IPS DF 4.7 (cell line): Measurements from ENCODE around the gene MFN2.
"Not testable (repeated sequence)": the region's sequence is repeated elsewhere in the genome, so short reads cannot be mapped to it uniquely, and the experiment has no call there.

Experiments used
- DNase-seq: peaks from one replicate; pipeline ENCODE4 v3.0.0-alpha.2; 2013; ENCODE audit warnings: low spot score; ENCODE audit errors: extremely low read depth

The MFN2 gene

GRCh38 chr1:12022036-12022435, 41.8 kb downstream of the MFN2 start:
- DNase-seq = no peak

- no peak for DNase-seq
These were observed 46.3 kb downstream of the MFN2 start for GRCh38 chr1:12026586-12026985.

- no peak for DNase-seq
These were observed 48.0 kb downstream of the MFN2 start for GRCh38 chr1:12028248-12028647.

- no peak for DNase-seq
These were observed 48.8 kb downstream of the MFN2 start for GRCh38 chr1:12028957-12029511.

- no peak for DNase-seq
These were observed 49.6 kb downstream of the MFN2 start for GRCh38 chr1:12029720-12030339.

GRCh38 chr1:12031039-12031980, 51.1 kb downstream of the MFN2 start:
- DNase-seq = no peak

GRCh38 chr1:12032161-12032621, 51.9 kb downstream of the MFN2 start:
- DNase-seq = no peak

- DNase-seq = not testable (repeated sequence)
These were observed 53.2 kb downstream of the MFN2 start for GRCh38 chr1:12033441-12033840.

GRCh38 chr1:12034381-12034801, 54.1 kb downstream of the MFN2 start:
- no peak for DNase-seq

GRCh38 chr1:12035312-12035711, 55.1 kb downstream of the MFN2 start:
- DNase-seq = no peak

- DNase-seq = no peak
These were observed 57.5 kb downstream of the MFN2 start for GRCh38 chr1:12037486-12038355.

- DNase-seq = no peak
These were observed 58.3 kb downstream of the MFN2 start for GRCh38 chr1:12038356-12039163.

GRCh38 chr1:12039164-12039525, 58.9 kb downstream of the MFN2 start:
- no peak for DNase-seq

- DNase-seq = not testable (repeated sequence)
These were observed 59.7 kb downstream of the MFN2 start for GRCh38 chr1:12039824-12040456.

GRCh38 chr1:12040457-12041051, 60.3 kb downstream of the MFN2 start:
- DNase-seq = no peak

GRCh38 chr1:12044187-12044877, 64.1 kb downstream of the MFN2 start:
- DNase-seq = not testable (repeated sequence)

GRCh38 chr1:12046749-12047119, 66.5 kb downstream of the MFN2 start:
- DNase-seq = no peak

- no peak for DNase-seq
These were observed 67.1 kb downstream of the MFN2 start for GRCh38 chr1:12047120-12047876.
